Calu3 (cell line): Measurements from ENCODE around the gene DGLUCY. TPM values are rescaled to one million over a fixed set of nuclear protein-coding genes. Genes with fewer than 3 reads are reported as not detected.

Experiments
- BruUV-seq: library from RNA; stranded (reverse); fragments of 400-500 nt; replicated peaks from 2 replicates; lab custom pipeline; 2021; lab: Mats Ljungman, UMichigan
- CTCF ChIA-PET: fragments of 300-600 bp; sonication (Branson Sonifier 250); formaldehyde crosslinking; loops from one replicate; lab custom pipeline; 2022; ENCODE audit warnings: antibody characterized with exemption; lab: Charles Lee
- DNase-seq: peaks from one replicate; pipeline ENCODE4 v3.0.0; 2022
- H3K27ac Mint-ChIP-seq: one replicate; pipeline ENCODE4 v1.8.0; 2022; ENCODE audit warnings: mixed read lengths; ENCODE audit not compliant: unreplicated experiment
- H3K27me3 Mint-ChIP-seq: one replicate; pipeline ENCODE4 v1.8.0; 2022; ENCODE audit warnings: mixed read lengths; ENCODE audit not compliant: unreplicated experiment
- H3K36me3 Mint-ChIP-seq: one replicate; pipeline ENCODE4 v1.8.0; 2022; ENCODE audit warnings: mild to moderate bottlenecking, moderate library complexity, mixed read lengths; ENCODE audit not compliant: insufficient read depth, unreplicated experiment
- H3K4me1 Mint-ChIP-seq: one replicate; pipeline ENCODE4 v1.8.0; 2022; ENCODE audit warnings: mild to moderate bottlenecking, low read depth, mixed read lengths; ENCODE audit not compliant: unreplicated experiment
- H3K4me3 Mint-ChIP-seq: one replicate; pipeline ENCODE4 v1.8.0; 2022; ENCODE audit warnings: mild to moderate bottlenecking, low read depth, moderate library complexity, mixed read lengths; ENCODE audit not compliant: unreplicated experiment
- H3K9me3 Mint-ChIP-seq: one replicate; pipeline ENCODE4 v1.8.0; 2022; ENCODE audit warnings: low read depth, mixed read lengths; ENCODE audit not compliant: unreplicated experiment
- intact Hi-C: fragments of 100-400 bp; cut with micrococcal nuclease; formaldehyde crosslinking; loops from one replicate; pipeline ENCODE4 v1.10.0; 2022; ENCODE audit not compliant: unreplicated experiment
- total RNA-seq: library from RNA; stranded (reverse); gene quantifications from 2 replicates; pipeline ENCODE4 v1.2.3, GENCODE V29; 2022
- TF ChIP-seq, protein P1 (sequence below): fragments of 200-600 bp; IDR thresholded peaks from one replicate; pipeline ENCODE4 v1.8.0; 2022; ENCODE audit warnings: antibody characterized with exemption; ENCODE audit not compliant: unreplicated experiment

The DGLUCY gene
- total RNA-seq, 1 experiment from 2014 or later = 69.3 TPM

GRCh38 chr14:91207008-91207407, 93.1 kb downstream of the DGLUCY start:
- Mint-ChIP-seq H3K27ac (no peak overlapping the region), H3K27me3 (no peaks in the 10 kb centered on the region), H3K9me3 (no peaks in the 10 kb centered on the region), H3K36me3 (peaks cover 25% of the 10 kb centered on the region), H3K4me1 (no peaks in the 10 kb centered on the region), H3K4me3 (no peak overlapping the region)
- BruUV-seq = no TSS peak
- CTCF ChIA-PET = interaction anchor here (0.6 kb wide), 1 partner anchor 200 kb away, joined by 3 read pairs; no protein-coding TSS in a partner anchor
- intact Hi-C loops = no loop called here
- TF ChIP-seq, protein P1, sequence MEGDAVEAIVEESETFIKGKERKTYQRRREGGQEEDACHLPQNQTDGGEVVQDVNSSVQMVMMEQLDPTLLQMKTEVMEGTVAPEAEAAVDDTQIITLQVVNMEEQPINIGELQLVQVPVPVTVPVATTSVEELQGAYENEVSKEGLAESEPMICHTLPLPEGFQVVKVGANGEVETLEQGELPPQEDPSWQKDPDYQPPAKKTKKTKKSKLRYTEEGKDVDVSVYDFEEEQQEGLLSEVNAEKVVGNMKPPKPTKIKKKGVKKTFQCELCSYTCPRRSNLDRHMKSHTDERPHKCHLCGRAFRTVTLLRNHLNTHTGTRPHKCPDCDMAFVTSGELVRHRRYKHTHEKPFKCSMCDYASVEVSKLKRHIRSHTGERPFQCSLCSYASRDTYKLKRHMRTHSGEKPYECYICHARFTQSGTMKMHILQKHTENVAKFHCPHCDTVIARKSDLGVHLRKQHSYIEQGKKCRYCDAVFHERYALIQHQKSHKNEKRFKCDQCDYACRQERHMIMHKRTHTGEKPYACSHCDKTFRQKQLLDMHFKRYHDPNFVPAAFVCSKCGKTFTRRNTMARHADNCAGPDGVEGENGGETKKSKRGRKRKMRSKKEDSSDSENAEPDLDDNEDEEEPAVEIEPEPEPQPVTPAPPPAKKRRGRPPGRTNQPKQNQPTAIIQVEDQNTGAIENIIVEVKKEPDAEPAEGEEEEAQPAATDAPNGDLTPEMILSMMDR = no peak
- no peak for DNase-seq

DNA sequence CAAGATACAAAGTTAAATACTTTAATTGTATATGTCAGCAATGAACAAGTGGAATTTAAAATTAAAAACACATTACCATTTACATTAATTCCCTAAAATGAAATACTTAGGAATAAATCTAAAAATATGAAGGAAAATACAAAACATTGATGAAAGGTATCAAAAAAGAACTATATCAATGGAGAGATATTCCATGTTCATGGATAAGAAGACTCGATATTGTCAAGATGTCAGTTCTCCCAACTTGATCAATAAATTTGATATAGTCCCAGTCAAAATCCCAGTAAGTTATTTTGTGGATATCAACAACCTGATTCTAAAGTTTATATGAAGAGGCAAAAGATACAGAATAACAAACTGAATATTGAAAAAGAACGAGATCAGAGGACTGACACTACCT, 97.1 kb downstream of the DGLUCY start:
- CTCF ChIA-PET = no interaction called here
- no peak overlapping the region for H3K4me3 Mint-ChIP-seq
- BruUV-seq = no TSS peak
- H3K27ac Mint-ChIP-seq = no peak overlapping the region
- H3K27me3 Mint-ChIP-seq = no peaks in the 10 kb centered on the region
- peaks cover 21% of the 10 kb centered on the region for H3K36me3 Mint-ChIP-seq
- TF ChIP-seq, protein P1 = no peak
- H3K9me3 Mint-ChIP-seq = no peaks in the 10 kb centered on the region
- no peak for DNase-seq
- intact Hi-C loops = no loop called here
- no peaks in the 10 kb centered on the region for H3K4me1 Mint-ChIP-seq

- TF ChIP-seq, protein P1 = no peak
- peaks cover 22% of the 10 kb centered on the region for H3K36me3 Mint-ChIP-seq
- H3K4me3 Mint-ChIP-seq = no peak overlapping the region
- no peak for DNase-seq
- no peak overlapping the region for H3K27ac Mint-ChIP-seq
- no TSS peak for BruUV-seq
- CTCF ChIA-PET = no interaction called here
- H3K27me3 Mint-ChIP-seq = no peaks in the 10 kb centered on the region
- intact Hi-C loops = loop anchor here (2.0 kb wide), 1 partner anchor 74 kb away; no protein-coding TSS in a partner anchor
- no peaks in the 10 kb centered on the region for H3K9me3 Mint-ChIP-seq
- H3K4me1 Mint-ChIP-seq = no peaks in the 10 kb centered on the region
Observed at GRCh38 chr14:91214306-91214705, 100.4 kb downstream of the DGLUCY start.

GRCh38 chr14:91215381-91215780, 101.5 kb downstream of the DGLUCY start:
- TF ChIP-seq, protein P1 = no peak
- intact Hi-C loops = loop anchor here (2.0 kb wide), 1 partner anchor 73 kb away; no protein-coding TSS in a partner anchor
- H3K4me1 Mint-ChIP-seq = no peaks in the 10 kb centered on the region
- H3K4me3 Mint-ChIP-seq = no peak overlapping the region
- CTCF ChIA-PET = no interaction called here
- H3K36me3 Mint-ChIP-seq = peaks cover 22% of the 10 kb centered on the region
- no peaks in the 10 kb centered on the region for H3K9me3 Mint-ChIP-seq
- DNase-seq = no peak
- BruUV-seq = no TSS peak
- H3K27ac Mint-ChIP-seq = no peak overlapping the region
- no peaks in the 10 kb centered on the region for H3K27me3 Mint-ChIP-seq
